ENCODE results near the gene SYTL2. TPM values are rescaled to one million over a fixed set of nuclear protein-coding genes. Genes with fewer than 3 reads are reported as not detected.
"Not testable (repeated sequence)": the region's sequence is repeated elsewhere in the genome, so short reads cannot be mapped to it uniquely, and the experiment has no call there.

SYTL2 gene
- total RNA-seq, 1 donor from 2014 or later: 38.7 TPM

DNA sequence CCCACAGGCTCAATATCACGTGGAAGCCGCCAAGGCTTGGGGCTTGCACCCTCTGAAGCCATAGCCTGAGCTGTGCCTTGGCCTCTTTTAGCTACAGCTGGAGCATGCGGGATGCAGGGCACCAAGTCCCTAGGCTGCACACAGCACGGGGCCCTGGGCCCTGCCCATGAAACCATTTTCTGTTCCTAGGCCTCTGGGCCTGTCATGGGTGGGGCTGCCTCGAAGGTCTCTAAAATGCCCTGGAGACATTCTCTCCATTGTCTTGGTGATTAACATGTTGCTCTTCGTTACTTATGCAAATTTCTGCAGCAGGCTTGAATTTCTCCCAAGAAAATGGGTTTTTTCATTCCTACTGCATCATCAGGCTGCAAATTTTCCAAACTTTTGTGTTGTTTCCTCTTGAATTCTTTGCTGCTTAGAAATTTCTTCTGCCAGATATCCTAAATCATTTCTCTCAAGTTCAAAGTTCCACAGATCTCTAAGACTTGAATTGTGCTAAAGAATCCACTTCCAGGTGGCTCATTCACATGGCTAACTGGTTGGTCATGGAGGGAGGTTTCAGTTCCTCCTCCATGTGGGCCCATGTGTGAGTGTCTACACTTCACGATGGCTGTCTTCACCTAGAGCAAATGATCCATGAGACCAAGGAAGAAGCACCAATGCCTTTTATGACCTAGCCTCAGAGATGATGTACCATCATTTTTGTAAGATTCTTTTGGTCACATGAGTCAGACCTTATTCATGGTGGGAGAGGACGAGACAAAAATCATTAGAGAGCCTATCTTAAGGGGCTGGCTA, 138.6 kb downstream of the SYTL2 start:
- Mint-ChIP-seq H3K9me3 (peaks cover 5% of the 10 kb centered on the region), H3K4me3 (no peak overlapping the region)

DNA sequence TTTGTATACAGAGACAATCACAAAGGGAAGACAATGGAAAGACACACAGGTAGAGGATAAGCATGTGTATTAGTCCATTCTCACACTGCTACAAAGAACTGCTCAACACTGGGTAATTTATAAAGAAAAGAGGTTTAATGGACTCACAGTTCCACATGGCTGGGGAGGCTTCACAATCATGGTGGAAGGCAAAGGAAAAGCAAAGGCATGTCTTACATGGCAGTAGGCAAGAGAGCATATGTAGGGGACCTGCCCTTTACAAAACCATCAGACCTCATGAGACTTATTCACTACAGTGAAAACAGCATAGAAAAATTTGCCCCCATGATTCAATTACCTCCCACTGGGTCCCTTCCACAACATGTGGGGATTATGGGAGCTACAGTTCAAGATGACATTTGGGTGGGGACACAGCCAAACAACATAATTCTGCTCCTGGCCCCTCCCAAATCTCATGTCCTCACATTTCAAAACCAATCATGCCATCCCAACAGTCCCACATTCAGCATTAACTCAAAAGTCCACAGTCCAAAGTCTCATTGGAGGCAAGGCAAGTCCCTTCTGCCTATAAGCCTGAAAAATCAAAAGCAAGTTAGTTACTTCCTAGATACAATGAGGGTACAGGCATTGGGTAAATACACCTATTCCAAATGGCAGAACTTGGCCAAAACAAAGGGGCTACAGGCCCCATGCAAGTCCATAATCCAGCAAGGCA, 139.8 kb downstream of the SYTL2 start:
- H3K4me1 Mint-ChIP-seq (ENCODE audit: low read depth); H3K4me3 Mint-ChIP-seq; DNase-seq (ENCODE audit: low spot score); H3K36me3 Mint-ChIP-seq (ENCODE audit: low read depth); H3K27ac Mint-ChIP-seq; H3K9me3 Mint-ChIP-seq; H3K27me3 Mint-ChIP-seq (ENCODE audit: insufficient read depth); intact Hi-C loops (cut with micrococcal nuclease): not testable (repeated sequence)

More for the DNA sequence above, 138.6 kb downstream of the SYTL2 start:
- H3K36me3 Mint-ChIP-seq (ENCODE audit: low read depth): no peaks in the 10 kb centered on the region
- H3K27me3 Mint-ChIP-seq (ENCODE audit: insufficient read depth): peaks cover 4% of the 10 kb centered on the region
- H3K4me1 Mint-ChIP-seq (ENCODE audit: low read depth): peaks cover 5% of the 10 kb centered on the region
- intact Hi-C loops (cut with micrococcal nuclease): no loop called here
- no peak overlapping the region for H3K27ac Mint-ChIP-seq
- no peak for DNase-seq (ENCODE audit: low spot score)

DNA sequence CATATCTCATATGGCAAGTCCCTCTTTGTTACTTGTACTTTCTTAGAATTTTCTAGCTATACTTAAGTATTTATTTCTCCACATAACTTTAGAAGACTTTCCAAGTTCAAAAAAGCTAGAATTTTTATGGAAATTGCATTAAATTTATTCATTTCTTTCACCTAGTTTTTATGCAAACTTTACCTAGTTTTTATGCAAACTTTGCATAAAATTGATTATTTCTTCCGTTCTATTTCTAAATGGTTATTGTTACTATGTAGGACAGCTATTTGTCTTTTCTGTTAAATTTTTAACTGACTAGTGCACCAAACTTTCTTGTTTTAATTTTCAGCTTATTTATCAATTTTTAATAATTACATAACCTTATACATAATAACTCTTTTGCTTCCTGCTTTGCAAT, 142.8 kb downstream of the SYTL2 start:
- H3K27ac Mint-ChIP-seq: no peak overlapping the region
- peaks cover 21% of the 10 kb centered on the region for H3K4me1 Mint-ChIP-seq (ENCODE audit: low read depth)
- intact Hi-C loops (cut with micrococcal nuclease): loop anchor here (10.0 kb wide), 1 partner anchor 617 kb away; no protein-coding TSS in a partner anchor
- peaks cover 11% of the 10 kb centered on the region for H3K36me3 Mint-ChIP-seq (ENCODE audit: low read depth)
- H3K27me3 Mint-ChIP-seq (ENCODE audit: insufficient read depth): no peaks in the 10 kb centered on the region
- peaks cover 5% of the 10 kb centered on the region for H3K9me3 Mint-ChIP-seq
- DNase-seq (ENCODE audit: low spot score): no peak
- H3K4me3 Mint-ChIP-seq: no peak overlapping the region

DNA sequence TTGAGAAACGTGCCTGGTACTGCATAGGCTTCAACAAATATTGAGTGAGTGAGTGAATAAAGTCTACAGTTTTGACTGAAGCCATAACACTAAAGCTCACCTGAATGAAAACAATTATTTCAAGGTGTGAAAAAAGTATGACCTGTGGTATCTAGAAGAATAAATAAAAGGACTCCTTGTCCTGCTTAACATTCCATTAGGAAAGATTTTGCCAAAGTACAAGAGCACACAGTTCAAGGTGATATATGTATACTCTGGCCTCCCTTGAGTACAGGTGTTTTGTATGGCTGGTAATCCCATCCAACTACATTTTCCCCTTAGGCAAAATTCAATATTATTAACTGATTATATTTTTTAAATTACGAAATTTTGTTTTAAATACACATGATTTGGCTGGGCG, 144.3 kb downstream of the SYTL2 start:
- Mint-ChIP-seq H3K36me3 (ENCODE audit: low read depth) (peaks cover 18% of the 10 kb centered on the region), H3K27ac (no peak overlapping the region), H3K4me3 (no peak overlapping the region), H3K27me3 (ENCODE audit: insufficient read depth) (no peaks in the 10 kb centered on the region), H3K4me1 (ENCODE audit: low read depth) (peaks cover 33% of the 10 kb centered on the region), H3K9me3 (no peaks in the 10 kb centered on the region)
- DNase-seq (ENCODE audit: low spot score): no peak
- intact Hi-C loops (cut with micrococcal nuclease): loop anchor here (10.0 kb wide), 1 partner anchor 618 kb away; no protein-coding TSS in a partner anchor

DNA sequence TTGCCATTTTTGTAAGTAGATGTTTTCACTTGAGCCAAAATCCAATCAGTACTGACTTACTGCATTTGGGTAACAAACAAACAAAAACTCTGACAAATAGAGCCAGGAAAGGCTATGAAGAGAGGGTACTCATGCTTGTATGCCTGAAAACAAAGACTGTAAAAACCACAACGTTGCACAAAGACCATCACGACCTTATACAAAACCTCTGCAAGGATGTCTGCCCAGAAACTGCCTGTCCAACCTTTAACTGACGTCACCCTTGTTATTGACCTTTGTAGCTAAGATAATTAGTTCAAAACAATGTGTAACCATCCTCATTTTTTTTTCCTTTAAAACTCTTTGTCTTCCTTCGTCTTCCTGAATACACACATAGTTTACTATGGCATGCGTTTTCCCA, 145.2 kb downstream of the SYTL2 start:
- H3K27me3 Mint-ChIP-seq (ENCODE audit: insufficient read depth): no peaks in the 10 kb centered on the region
- intact Hi-C loops (cut with micrococcal nuclease): loop anchor here (1.0 to 10.0 kb wide), 8 partner anchors 17 to 619 kb away; partner anchors contain the start of gene PICALM
- H3K27ac Mint-ChIP-seq: peak overlapping the region; percentile 97
- H3K4me1 Mint-ChIP-seq (ENCODE audit: low read depth): peaks cover 42% of the 10 kb centered on the region
- peaks cover 27% of the 10 kb centered on the region for H3K36me3 Mint-ChIP-seq (ENCODE audit: low read depth)
- no peak for DNase-seq (ENCODE audit: low spot score)
- peak overlapping the region; percentile 99 for H3K4me3 Mint-ChIP-seq
- H3K9me3 Mint-ChIP-seq: no peaks in the 10 kb centered on the region

DNA sequence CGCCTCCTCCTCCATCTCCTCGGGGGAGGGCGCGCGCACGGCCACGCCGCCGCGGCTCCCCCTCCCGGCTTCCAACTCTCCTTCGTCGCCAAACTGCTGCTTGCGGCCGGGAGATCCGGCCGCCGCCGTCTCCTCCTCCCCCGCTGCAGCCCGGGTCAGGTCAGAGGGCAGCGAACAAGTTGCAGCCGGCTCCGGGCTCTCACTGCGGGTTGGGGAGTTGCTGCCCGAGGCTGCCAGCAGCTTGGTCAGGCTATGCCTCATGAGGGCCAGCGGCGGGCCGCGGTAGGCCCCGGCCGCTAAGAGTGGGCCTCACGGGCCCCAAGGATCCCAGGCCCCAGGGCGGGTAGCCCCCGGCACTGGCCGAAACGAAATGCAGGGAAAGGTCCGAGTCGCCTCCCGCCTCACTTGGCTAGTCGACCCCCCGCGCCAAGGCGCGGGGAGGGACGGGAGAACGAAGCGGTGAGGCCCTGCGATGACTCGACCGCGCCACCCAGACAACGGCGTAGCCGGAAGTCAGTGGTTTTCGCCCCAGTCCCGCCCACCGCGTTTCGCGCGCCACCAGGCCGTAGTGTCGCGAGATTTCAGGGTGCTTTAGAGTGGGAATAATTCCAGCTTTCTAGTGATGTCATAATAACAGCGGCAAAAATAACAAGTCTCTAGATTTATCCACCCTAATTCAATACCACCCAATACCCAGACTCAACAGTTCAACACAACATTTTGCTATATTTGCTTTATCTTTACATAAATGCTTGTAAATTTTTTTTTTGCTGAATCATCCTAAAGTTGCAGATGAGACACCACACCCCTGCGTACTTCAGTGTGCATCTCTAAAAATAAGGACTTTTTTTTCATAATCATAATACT, 146.1 kb downstream of the SYTL2 start, which contains the start of gene CREBZF:
Gene CREBZF, minus strand, starts transcription at position 515 of the 867 bp plus-strand sequence. Its CDS starts 254 bp downstream, at position 261.
- peak; percentile 94 for DNase-seq (ENCODE audit: low spot score)
- intact Hi-C loops (cut with micrococcal nuclease): loop anchor here (1.0 to 10.0 kb wide), 15 partner anchors 9 to 1137 kb away; partner anchors contain the start of genes PICALM, PRSS23, SYTL2 and TMEM126A
- H3K9me3 Mint-ChIP-seq: no peaks in the 10 kb centered on the region
- peak within 1 kb of the TSS; percentile 97 for H3K27ac Mint-ChIP-seq
- H3K36me3 Mint-ChIP-seq (ENCODE audit: low read depth): peaks cover 35% of the 10 kb centered on the region
- peaks cover 51% of the 10 kb centered on the region for H3K4me1 Mint-ChIP-seq (ENCODE audit: low read depth)
- H3K4me3 Mint-ChIP-seq: peak within 1 kb of the TSS; percentile 99
- H3K27me3 Mint-ChIP-seq (ENCODE audit: insufficient read depth): no peaks in the 10 kb centered on the region

DNA sequence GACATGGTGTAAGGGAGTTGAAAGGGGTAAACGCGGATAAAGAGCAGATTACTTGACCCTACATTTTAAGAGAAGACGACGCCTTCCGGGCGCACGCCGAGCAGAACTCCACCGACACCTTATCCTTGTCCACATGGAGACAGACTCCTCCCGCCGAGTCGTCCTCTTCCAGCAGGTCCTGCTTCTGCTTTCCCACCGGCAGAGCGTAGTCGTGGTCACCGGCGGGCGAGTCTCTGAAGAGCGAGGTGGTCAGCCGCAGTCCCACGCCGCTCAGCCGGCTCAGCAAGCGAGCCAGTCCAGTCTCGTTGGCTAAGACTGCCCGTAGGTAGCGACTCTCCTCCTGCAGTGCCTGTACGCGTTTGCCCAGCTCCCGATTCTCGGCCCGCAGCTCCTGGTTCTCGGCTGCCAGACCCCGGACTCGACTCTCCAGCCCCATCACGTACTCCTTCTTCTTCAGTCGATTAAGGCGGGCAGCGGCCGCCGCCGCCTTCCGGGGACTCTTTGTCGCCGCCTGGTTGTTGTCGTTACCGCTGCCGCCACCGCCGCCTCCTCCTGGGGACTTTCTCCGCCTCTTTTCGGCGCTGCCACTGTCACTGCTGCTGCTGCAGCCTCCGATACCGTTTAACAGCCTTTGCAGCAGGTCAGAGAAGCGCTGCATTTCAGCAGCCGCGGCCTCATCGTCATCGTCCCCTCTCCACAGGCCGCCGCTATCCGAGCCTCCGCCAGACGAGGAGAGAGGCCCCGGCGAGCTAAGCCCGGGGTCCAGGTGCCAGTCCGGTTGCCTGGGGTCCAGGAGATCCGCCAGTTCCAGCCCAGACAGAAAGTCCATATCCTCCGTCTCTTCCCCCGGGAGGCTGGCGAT, 147.0 kb downstream of the SYTL2 start:
- no peaks in the 10 kb centered on the region for H3K9me3 Mint-ChIP-seq
- peak overlapping the region; percentile 97 for H3K27ac Mint-ChIP-seq
- peak overlapping the region; percentile 99 for H3K4me3 Mint-ChIP-seq
- no peaks in the 10 kb centered on the region for H3K27me3 Mint-ChIP-seq (ENCODE audit: insufficient read depth)
- DNase-seq (ENCODE audit: low spot score): peak; percentile 86
- peaks cover 41% of the 10 kb centered on the region for H3K36me3 Mint-ChIP-seq (ENCODE audit: low read depth)
- peaks cover 60% of the 10 kb centered on the region for H3K4me1 Mint-ChIP-seq (ENCODE audit: low read depth)
- intact Hi-C loops (cut with micrococcal nuclease): loop anchor here (1.0 to 10.0 kb wide), 10 partner anchors 8 to 1138 kb away; partner anchors contain the start of genes PICALM, PRSS23, SYTL2 and TMEM126A

DNA sequence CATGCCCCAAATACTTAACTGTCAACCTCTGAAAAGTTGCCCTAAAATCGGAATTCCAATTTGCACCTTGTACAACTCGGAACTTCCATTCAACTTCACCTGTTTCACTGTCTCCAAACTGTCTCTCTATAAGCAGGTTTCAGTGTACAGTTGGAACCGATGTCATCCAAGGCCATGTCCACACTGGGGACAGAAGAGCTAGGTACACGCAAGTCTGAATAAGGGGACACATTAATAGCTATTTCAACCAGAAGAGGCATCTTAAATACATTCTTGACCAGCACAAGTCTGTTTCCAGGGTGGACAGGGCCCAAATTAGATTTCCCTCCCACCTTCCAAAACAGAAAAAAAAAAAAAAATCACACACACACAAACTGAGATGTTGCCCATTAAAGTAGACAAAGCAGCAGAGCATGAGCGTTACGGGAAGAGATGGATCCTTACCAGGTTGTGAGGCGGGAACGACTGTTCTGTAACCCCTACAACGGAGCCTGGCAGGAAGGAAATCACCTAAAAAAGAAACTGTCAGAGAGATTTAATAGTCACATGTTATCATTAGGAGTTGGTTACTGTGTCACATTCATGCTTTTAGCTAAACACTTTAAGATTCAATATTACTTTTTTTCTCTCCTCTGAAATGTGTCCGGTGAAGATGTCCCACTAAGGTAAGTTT, 147.7 kb downstream of the SYTL2 start:
- H3K4me3 Mint-ChIP-seq: peak overlapping the region; percentile 99
- H3K36me3 Mint-ChIP-seq (ENCODE audit: low read depth): peaks cover 47% of the 10 kb centered on the region
- peak overlapping the region; percentile 97 for H3K27ac Mint-ChIP-seq
- intact Hi-C loops (cut with micrococcal nuclease): loop anchor here (5.0 to 10.0 kb wide), 2 partner anchors 622 to 1139 kb away; partner anchors contain the start of gene PRSS23
- no peaks in the 10 kb centered on the region for H3K27me3 Mint-ChIP-seq (ENCODE audit: insufficient read depth)
- H3K4me1 Mint-ChIP-seq (ENCODE audit: low read depth): peaks cover 67% of the 10 kb centered on the region
- H3K9me3 Mint-ChIP-seq: no peaks in the 10 kb centered on the region
- DNase-seq (ENCODE audit: low spot score): no peak

DNA sequence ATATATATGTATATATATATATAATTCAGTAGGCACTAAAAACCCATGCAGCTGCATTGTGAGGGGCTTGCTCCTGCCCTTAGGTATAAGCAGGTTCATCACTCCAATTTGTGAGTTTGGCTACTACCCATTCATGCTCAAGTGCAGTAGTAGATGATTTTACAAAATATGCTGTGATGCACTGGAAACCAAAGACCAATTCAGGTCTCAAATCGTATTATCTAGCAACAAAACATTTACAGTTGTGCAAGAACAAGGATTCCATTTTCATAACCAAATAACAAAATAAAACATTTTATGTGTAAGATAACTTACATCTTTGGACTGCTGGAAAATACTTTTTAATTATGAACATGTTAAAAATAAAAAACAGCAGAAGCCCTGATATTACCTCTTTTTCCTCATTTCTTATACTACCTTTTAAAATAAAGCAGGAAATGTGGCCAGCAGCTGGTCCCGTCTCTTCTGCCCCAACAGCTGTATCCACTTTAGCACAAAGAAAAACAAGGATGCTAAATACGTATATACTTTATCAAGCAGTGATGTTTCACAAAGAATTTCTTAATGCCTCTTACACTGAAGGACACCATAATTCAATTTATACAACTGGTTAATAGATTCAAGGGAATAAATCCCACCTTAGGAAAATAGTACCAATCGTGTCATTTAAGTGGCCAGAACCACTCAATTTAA, 148.8 kb downstream of the SYTL2 start:
- Mint-ChIP-seq H3K36me3 (ENCODE audit: low read depth) (peaks cover 51% of the 10 kb centered on the region), H3K4me1 (ENCODE audit: low read depth) (peaks cover 73% of the 10 kb centered on the region), H3K27ac (no peak overlapping the region), H3K4me3 (peak overlapping the region; percentile 99), H3K27me3 (ENCODE audit: insufficient read depth) (no peaks in the 10 kb centered on the region), H3K9me3 (no peaks in the 10 kb centered on the region)
- no peak for DNase-seq (ENCODE audit: low spot score)
- intact Hi-C loops (cut with micrococcal nuclease): loop anchor here (5.0 to 10.0 kb wide), 2 partner anchors 623 to 1140 kb away; partner anchors contain the start of gene PRSS23

DNA sequence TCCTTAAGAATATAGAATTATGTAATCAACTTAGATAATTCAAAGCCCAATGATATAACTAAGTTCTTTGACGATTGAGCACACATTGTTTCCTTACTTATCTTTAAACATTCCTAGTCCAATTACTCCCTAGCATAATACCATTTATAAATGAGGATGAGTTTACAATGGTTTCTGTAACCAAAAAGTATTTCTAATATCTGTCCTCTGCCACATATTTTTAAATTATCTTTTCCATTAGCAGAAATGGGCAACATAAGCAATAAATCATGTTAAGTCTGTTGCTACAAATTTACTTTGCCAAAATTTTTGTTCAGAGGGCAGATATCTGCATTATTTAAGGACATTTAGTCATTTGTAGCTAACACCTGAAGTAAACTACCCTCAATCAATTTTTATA, 152.8 kb downstream of the SYTL2 start:
- intact Hi-C loops (cut with micrococcal nuclease): no loop called here
- Mint-ChIP-seq H3K4me3 (no peak overlapping the region), H3K27ac (no peak overlapping the region), H3K9me3 (no peaks in the 10 kb centered on the region), H3K4me1 (ENCODE audit: low read depth) (peaks cover 71% of the 10 kb centered on the region), H3K36me3 (ENCODE audit: low read depth) (peaks cover 53% of the 10 kb centered on the region), H3K27me3 (ENCODE audit: insufficient read depth) (no peaks in the 10 kb centered on the region)
- DNase-seq (ENCODE audit: low spot score): no peak

DNA sequence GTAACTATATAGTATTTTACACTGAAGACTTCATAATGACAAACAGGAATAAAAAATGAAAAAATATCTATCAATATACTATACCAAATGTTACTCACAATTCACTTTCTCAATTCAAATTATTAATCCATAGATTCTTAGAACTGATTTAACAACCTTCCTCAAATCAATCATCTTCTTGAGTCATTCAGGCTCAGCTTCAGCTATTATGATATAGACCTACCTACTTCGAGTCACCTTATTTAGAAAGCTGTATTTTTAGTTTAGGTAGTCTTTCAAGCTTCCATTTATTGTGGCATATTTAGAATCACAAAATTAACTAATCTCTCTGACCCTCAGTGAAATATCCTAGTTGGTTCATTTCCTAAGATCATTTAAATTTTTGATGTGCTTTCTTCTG, 154.2 kb downstream of the SYTL2 start:
- DNase-seq (ENCODE audit: low spot score): no peak
- H3K9me3 Mint-ChIP-seq: no peaks in the 10 kb centered on the region
- H3K27me3 Mint-ChIP-seq (ENCODE audit: insufficient read depth): no peaks in the 10 kb centered on the region
- H3K4me3 Mint-ChIP-seq: no peak overlapping the region
- peaks cover 64% of the 10 kb centered on the region for H3K4me1 Mint-ChIP-seq (ENCODE audit: low read depth)
- no peak overlapping the region for H3K27ac Mint-ChIP-seq
- H3K36me3 Mint-ChIP-seq (ENCODE audit: low read depth): peaks cover 52% of the 10 kb centered on the region
- intact Hi-C loops (cut with micrococcal nuclease): loop anchor here (1.0 kb wide), 2 partner anchors 8 kb away; no protein-coding TSS in a partner anchor
